Endodermal cell (in vitro differentiated cells): ENCODE data around the gene RESF1. TPM values are rescaled to one million over a fixed set of nuclear protein-coding genes. Genes with fewer than 3 reads are reported as not detected.

Experiments
- DNase-seq: peaks from one replicate; pipeline ENCODE4 v3.0.0-alpha.2; 2017
- H3K27ac ChIP-seq: 2 replicates; pipeline ENCODE4 v1.5.1; 2013; ENCODE audit warnings: mild to moderate bottlenecking, low read depth, low read length, moderate library complexity
- H3K27me3 ChIP-seq: 2 replicates; pipeline ENCODE4 v1.6.1; 2013; ENCODE audit warnings: mild to moderate bottlenecking, low read length, moderate library complexity; ENCODE audit not compliant: insufficient read depth, control insufficient read depth, poor library complexity, severe bottlenecking
- H3K36me3 ChIP-seq: 2 replicates; pipeline ENCODE4 v1.7.0; 2013; ENCODE audit warnings: mild to moderate bottlenecking, low read length, moderate library complexity; ENCODE audit not compliant: control insufficient read depth, insufficient read depth
- H3K4me1 ChIP-seq: one replicate; pipeline ENCODE4 v1.7.0; 2013; ENCODE audit warnings: low read length; ENCODE audit not compliant: control insufficient read depth, insufficient read depth
- H3K4me3 ChIP-seq: 2 replicates; pipeline ENCODE4 v1.5.1; 2013; ENCODE audit warnings: mild to moderate bottlenecking, low read length, moderate library complexity
- H3K9ac ChIP-seq: 2 replicates; pipeline ENCODE4 v1.6.1; 2013; ENCODE audit warnings: mild to moderate bottlenecking, low read length, moderate library complexity; ENCODE audit not compliant: poor library complexity, severe bottlenecking; ENCODE audit errors: extremely low read depth
- H3K9me3 ChIP-seq: 2 replicates; pipeline ENCODE4 v1.6.1; 2013; ENCODE audit warnings: mild to moderate bottlenecking, low read length, moderate library complexity; ENCODE audit not compliant: control insufficient read depth
- H3K27ac Mint-ChIP-seq: 2 replicates; pipeline ENCODE4 v1.8.0; 2020; ENCODE audit warnings: mixed read lengths
- H3K27me3 Mint-ChIP-seq: 2 replicates; pipeline ENCODE4 v1.8.0; 2021; ENCODE audit warnings: mild to moderate bottlenecking, mixed read lengths; ENCODE audit not compliant: insufficient read depth
- H3K36me3 Mint-ChIP-seq: 2 replicates; pipeline ENCODE4 v1.8.0; 2020; ENCODE audit warnings: low read depth, mixed read lengths
- H3K4me1 Mint-ChIP-seq: 2 replicates; pipeline ENCODE4 v1.8.0; 2020; ENCODE audit warnings: mixed read lengths
- H3K4me3 Mint-ChIP-seq: 2 replicates; pipeline ENCODE4 v1.8.0; 2020; ENCODE audit warnings: mild to moderate bottlenecking, moderate library complexity, mixed read lengths
- H3K9me3 Mint-ChIP-seq: 2 replicates; pipeline ENCODE4 v1.8.0; 2020; ENCODE audit warnings: mild to moderate bottlenecking, mixed read lengths
- WGBS, 2 experiments: methylation state at CpG; one replicate each; pipeline versions ENCODE4 v1.1.5 to v1.1.7; 2013; ENCODE audit warnings: missing lambda C conversion rate in 2 of 2, mixed read lengths in 1 of 2; ENCODE audit not compliant: insufficient coverage in 1 of 2, insufficient read length in 1 of 2; 5-methylcytosine and 5-hydroxymethylcytosine counted together
- total RNA-seq, 2 donors: library from RNA; stranded (reverse); fragmentation: NEBNext Ultra II Directional in 1 of 2; extraction: Animal tissue kit (Norgen Biotek cat#: 25700) in 1 of 2; gene quantifications; 2 replicates in 1 of 2; 3 replicates in 1 of 2; pipeline ENCODE4 v1.2.1, GENCODE V29; 2021
- TF ChIP-seq, protein P1 (sequence below): fragments of 200-600 bp; sonication (generic); conservative IDR thresholded peaks from 2 replicates; pipeline ENCODE4 v1.5.0; 2021; ENCODE audit warnings: antibody characterized with exemption, mild to moderate bottlenecking

Gene RESF1
- total RNA-seq, 2 donors from 2014 or later = 152 to 201 TPM

DNA sequence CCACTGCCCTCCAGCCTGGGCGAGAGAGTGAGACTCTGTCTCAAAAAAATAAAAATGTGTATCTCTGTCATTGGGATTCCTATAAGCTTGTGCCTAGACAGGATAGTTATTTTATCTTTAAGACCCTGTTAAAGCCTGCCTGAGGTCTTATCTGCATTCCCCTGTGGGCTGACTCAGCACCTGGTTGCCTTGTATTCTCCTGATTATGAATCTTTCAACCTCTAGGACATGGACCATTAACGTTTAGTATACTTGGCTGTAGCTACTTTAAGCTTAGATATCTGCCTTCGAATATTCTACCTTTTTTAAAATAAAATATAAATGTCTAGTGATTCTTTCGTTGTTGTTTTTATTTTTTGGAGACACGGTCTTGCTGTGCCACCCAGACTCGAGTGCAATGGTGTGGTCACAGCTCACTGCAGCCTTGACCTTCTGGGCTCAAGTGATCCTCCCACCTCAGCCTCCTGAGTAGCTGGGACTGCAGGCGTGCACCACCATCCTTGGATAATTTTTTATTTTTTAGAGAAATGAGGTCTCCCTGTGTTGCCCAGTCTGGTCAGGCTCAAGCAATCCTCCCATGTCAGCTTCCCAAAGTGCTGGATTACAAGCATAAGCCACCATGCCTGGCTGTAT, 41.3 kb downstream of the RESF1 start:
- WGBS, 2 experiments = 87 to 99% methylated on average over 4 to 6 of the region's 7 CpGs

DNA sequence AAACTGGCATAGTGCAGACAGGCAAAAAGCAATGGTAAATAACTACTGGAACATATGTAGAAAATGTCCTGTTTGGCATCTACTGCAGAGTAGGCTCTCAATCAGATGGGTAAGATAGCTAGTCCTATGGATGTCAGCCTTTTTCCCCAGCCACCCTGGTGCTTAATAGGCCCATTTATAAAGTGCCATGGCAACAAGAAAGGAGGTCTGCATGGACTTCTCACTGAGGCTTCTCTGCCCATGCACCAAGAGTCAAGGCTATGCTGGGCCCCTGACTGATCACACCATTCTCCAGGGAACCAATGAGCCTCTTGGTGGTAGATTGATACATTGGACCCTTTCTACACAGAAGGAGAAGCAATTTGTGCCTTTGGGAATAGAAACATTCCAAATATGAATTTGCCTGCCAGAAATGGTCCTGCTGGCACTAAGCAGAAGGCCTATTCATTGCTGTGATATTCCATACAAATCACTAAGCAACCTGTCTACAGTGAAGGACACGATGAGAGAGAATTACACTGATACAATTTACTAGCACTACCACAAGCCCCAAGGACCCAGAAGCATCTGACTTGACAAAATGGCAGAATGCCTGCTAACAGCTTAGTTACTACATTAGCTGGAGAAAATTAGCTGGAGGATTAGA, 43.8 kb downstream of the RESF1 start:
- Histone ChIP-seq H3K27me3 (no peaks in the 10 kb centered on the region), H3K27ac (no peak overlapping the region), H3K9me3 (peaks cover 16% of the 10 kb centered on the region), H3K4me3 (no peak overlapping the region), H3K36me3 (peaks cover 32% of the 10 kb centered on the region), H3K4me1 (no peaks in the 10 kb centered on the region), H3K9ac (no peak overlapping the region)
- Mint-ChIP-seq H3K36me3 (peaks cover 52% of the 10 kb centered on the region), H3K27me3 (no peaks in the 10 kb centered on the region), H3K4me3 (no peak overlapping the region), H3K4me1 (peaks cover 5% of the 10 kb centered on the region), H3K9me3 (peaks cover 27% of the 10 kb centered on the region), H3K27ac (no peak overlapping the region)
- WGBS, 2 experiments = 100% methylated on average over 1 of the region's 1 CpG; no CpG with 5 or more reads in 1 of the 2 experiments
- peak; percentile 46 for DNase-seq
- TF ChIP-seq, protein P1, sequence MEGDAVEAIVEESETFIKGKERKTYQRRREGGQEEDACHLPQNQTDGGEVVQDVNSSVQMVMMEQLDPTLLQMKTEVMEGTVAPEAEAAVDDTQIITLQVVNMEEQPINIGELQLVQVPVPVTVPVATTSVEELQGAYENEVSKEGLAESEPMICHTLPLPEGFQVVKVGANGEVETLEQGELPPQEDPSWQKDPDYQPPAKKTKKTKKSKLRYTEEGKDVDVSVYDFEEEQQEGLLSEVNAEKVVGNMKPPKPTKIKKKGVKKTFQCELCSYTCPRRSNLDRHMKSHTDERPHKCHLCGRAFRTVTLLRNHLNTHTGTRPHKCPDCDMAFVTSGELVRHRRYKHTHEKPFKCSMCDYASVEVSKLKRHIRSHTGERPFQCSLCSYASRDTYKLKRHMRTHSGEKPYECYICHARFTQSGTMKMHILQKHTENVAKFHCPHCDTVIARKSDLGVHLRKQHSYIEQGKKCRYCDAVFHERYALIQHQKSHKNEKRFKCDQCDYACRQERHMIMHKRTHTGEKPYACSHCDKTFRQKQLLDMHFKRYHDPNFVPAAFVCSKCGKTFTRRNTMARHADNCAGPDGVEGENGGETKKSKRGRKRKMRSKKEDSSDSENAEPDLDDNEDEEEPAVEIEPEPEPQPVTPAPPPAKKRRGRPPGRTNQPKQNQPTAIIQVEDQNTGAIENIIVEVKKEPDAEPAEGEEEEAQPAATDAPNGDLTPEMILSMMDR = no peak

More for the DNA sequence above, 41.3 kb downstream of the RESF1 start:
- TF ChIP-seq, protein P1 = no peak
- no peak overlapping the region for H3K9ac ChIP-seq
- H3K27ac ChIP-seq = no peak overlapping the region
- H3K4me3 ChIP-seq = no peak overlapping the region
- Mint-ChIP-seq H3K36me3 (peaks cover 68% of the 10 kb centered on the region), H3K4me1 (peaks cover under 1% of the 10 kb centered on the region), H3K9me3 (peaks cover 36% of the 10 kb centered on the region), H3K27me3 (no peaks in the 10 kb centered on the region), H3K4me3 (no peak overlapping the region), H3K27ac (no peak overlapping the region)
- H3K36me3 ChIP-seq = peaks cover 56% of the 10 kb centered on the region
- peaks cover 33% of the 10 kb centered on the region for H3K9me3 ChIP-seq
- no peak for DNase-seq
- no peaks in the 10 kb centered on the region for H3K27me3 ChIP-seq
- H3K4me1 ChIP-seq = no peaks in the 10 kb centered on the region

DNA sequence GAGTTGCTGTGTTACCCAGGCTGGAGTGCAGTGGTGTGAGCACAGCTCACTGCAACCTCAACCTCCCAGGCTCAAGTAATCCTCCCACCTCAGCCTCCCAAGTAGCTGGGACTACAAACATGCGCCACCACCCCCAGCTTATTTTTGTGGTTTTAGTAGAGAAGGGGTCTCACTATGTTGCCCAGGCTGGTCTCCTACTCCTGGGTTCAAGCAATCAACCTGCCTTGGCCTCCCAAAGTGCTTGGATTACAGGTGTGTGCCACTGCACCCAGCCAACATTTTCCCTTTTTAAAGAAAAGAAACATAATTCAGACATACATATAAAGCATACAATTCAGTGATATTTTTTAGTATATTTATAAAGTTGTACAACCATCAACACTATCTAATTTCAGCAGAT, 44.4 kb downstream of the RESF1 start:
- TF ChIP-seq, protein P1 = no peak
- H3K9ac ChIP-seq = no peak overlapping the region
- H3K27ac ChIP-seq = no peak overlapping the region
- H3K4me1 Mint-ChIP-seq = peaks cover 5% of the 10 kb centered on the region
- peaks cover 28% of the 10 kb centered on the region for H3K36me3 ChIP-seq
- H3K9me3 Mint-ChIP-seq = peaks cover 26% of the 10 kb centered on the region
- H3K27me3 Mint-ChIP-seq = no peaks in the 10 kb centered on the region
- DNase-seq = peak; percentile 23
- H3K9me3 ChIP-seq = peaks cover 16% of the 10 kb centered on the region
- H3K4me3 Mint-ChIP-seq = no peak overlapping the region
- H3K4me1 ChIP-seq = no peaks in the 10 kb centered on the region
- no peak overlapping the region for H3K4me3 ChIP-seq
- no peaks in the 10 kb centered on the region for H3K27me3 ChIP-seq
- H3K36me3 Mint-ChIP-seq = peaks cover 49% of the 10 kb centered on the region
- no peak overlapping the region for H3K27ac Mint-ChIP-seq
- WGBS, 2 experiments = 100% methylated on average over 1 of the region's 1 CpG
